ENCODE measurements around the gene CBX6.

- no peak for TF ChIP-seq ZEB2 (IDR thresholded peaks at IDR 0.05)
- no peak for TF ChIP-seq MTA3 (IDR thresholded peaks at IDR 0.05; ENCODE audit: borderline replicate concordance)
- no peak for TF ChIP-seq EZH2 (IDR thresholded peaks at IDR 0.05; ENCODE audit: borderline replicate concordance, low read depth, low read length)
- TF ChIP-seq TFAM (CRISPR knock-in tag; conservative IDR thresholded peaks at IDR 0.05): no peak
- TF ChIP-seq SAP30 (IDR thresholded peaks at IDR 0.05; ENCODE audit: borderline replicate concordance, insufficient read depth, low read depth, low read length, poor library complexity, severe bottlenecking): no peak
- TF ChIP-seq IRF2 (CRISPR knock-in tag; IDR thresholded peaks at IDR 0.05): no peak
- TF ChIP-seq HDAC2 (IDR thresholded peaks at IDR 0.05): no peak
- no peak for TF ChIP-seq BHLHE40 (IDR thresholded peaks at IDR 0.05; ENCODE audit: low read length)
- TF ChIP-seq PHF8 (IDR thresholded peaks at IDR 0.05; ENCODE audit: borderline replicate concordance, low read length): no peak
- TF ChIP-seq MTF1 (CRISPR knock-in tag; IDR thresholded peaks at IDR 0.05; ENCODE audit: borderline replicate concordance): no peak
- TF ChIP-seq ZBTB11 (CRISPR knock-in tag; IDR thresholded peaks at IDR 0.05): no peak
- no peak for TF ChIP-seq POLR2B (IDR thresholded peaks at IDR 0.05; ENCODE audit: low read depth, partially characterized antibody)
- no peak for TF ChIP-seq CTCF (IDR thresholded peaks at IDR 0.05 in 2 of 3, conservative IDR thresholded peaks at IDR 0.05 in 1 of 3; ENCODE audit: insufficient read depth in 2 of 3, low read depth in 1 of 3, low read length in 3 of 3)
- TF ChIP-seq NFXL1 (CRISPR knock-in tag; IDR thresholded peaks at IDR 0.05): no peak
Measured at GRCh38 chr22:38849811-38850210, 22.2 kb downstream of the CBX6 start.

Data from K562 (cell line).